ENCODE data around the gene GUCY2D.
A peak's percentile ranks its signal among the peaks of the same experiment; 100 is the strongest.
"Not testable (repeated sequence)": the region's sequence is repeated elsewhere in the genome, so short reads cannot be mapped to it uniquely, and the experiment has no call there.

Gene GUCY2D

GRCh38 chr17:8019166-8019565, 16.8 kb downstream of the GUCY2D start:
- no peak for DNase-seq

- no peak for DNase-seq
Measured at GRCh38 chr17:8019665-8020650, 17.5 kb downstream of the GUCY2D start.

GRCh38 chr17:8020776-8021564, 18.6 kb downstream of the GUCY2D start:
- no peak for DNase-seq

- DNase-seq: no peak
Measured at GRCh38 chr17:8021565-8022359, 19.3 kb downstream of the GUCY2D start.

- DNase-seq: no peak
Measured at GRCh38 chr17:8022360-8023003, 20.1 kb downstream of the GUCY2D start.

- DNase-seq: not testable (repeated sequence)
Measured at GRCh38 chr17:8024161-8024560, 21.7 kb downstream of the GUCY2D start.

- no peak for DNase-seq
Measured at GRCh38 chr17:8025176-8025911, 22.9 kb downstream of the GUCY2D start.

- DNase-seq: no peak
Measured at GRCh38 chr17:8029121-8029520, 26.7 kb downstream of the GUCY2D start.

GRCh38 chr17:8031261-8031661, 28.8 kb downstream of the GUCY2D start:
- DNase-seq: no peak

GRCh38 chr17:8031950-8032349, 29.5 kb downstream of the GUCY2D start:
- no peak for DNase-seq

GRCh38 chr17:8032442-8032841, 30.0 kb downstream of the GUCY2D start:
- DNase-seq: no peak

GRCh38 chr17:8038954-8039610, 36.7 kb downstream of the GUCY2D start, which contains the start of gene ALOX15B:
TSS of gene ALOX15B (plus strand) at chr17:8039059. CDS start at chr17:8039156, 97 bp downstream.
- no peak for DNase-seq

GRCh38 chr17:8039611-8040168, 37.3 kb downstream of the GUCY2D start:
- DNase-seq: no peak

GRCh38 chr17:8041249-8041928, 39.0 kb downstream of the GUCY2D start:
- DNase-seq: peak; percentile 43

- DNase-seq: no peak
Measured at GRCh38 chr17:8041979-8042378, 39.6 kb downstream of the GUCY2D start.

GRCh38 chr17:8044819-8045810, 42.7 kb downstream of the GUCY2D start:
- DNase-seq: no peak

GRCh38 chr17:8046306-8046928, 44.0 kb downstream of the GUCY2D start:
- DNase-seq: no peak

All from retina (tissue), 1 donor.